GM10266 (cell line): ENCODE measurements around the gene RNF212.
A peak's percentile ranks its signal among the peaks of the same experiment; 100 is the strongest.
"Not testable (repeated sequence)": the region's sequence is repeated elsewhere in the genome, so short reads cannot be mapped to it uniquely, and the experiment has no call there.

Experiments used
- DNase-seq: peaks from one replicate; pipeline ENCODE4 v3.0.0; 2012; ENCODE audit errors: extremely low spot score
- TF ChIP-seq, protein P1 (sequence below): IDR thresholded peaks from 2 replicates; pipeline ENCODE4 v1.5.1; 2012; ENCODE audit warnings: mild to moderate bottlenecking, low read depth; ENCODE audit not compliant: control insufficient read depth, insufficient read depth; ENCODE audit errors: missing control alignments

The RNF212 gene

DNA sequence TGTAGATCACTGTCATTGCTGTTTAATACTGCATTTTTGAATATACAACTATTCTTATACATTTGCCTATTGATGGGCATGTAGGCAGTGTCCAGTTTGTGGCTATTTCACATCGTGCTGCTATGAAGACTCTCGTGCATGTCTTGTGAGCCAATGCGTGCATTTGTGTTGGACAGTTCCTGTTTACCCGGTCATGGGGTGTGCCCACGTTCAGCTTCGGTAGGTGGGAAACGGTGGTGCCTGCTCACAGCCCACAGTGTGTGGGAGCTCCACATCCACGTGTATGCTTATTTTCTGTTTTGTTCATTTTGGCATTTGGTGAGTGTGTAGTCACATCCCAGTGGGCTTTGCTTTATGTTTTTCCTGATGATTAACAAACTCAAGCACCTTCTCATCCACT, 19.7 kb upstream of the RNF212 start:
- DNase-seq: no peak
- TF ChIP-seq, protein P1, sequence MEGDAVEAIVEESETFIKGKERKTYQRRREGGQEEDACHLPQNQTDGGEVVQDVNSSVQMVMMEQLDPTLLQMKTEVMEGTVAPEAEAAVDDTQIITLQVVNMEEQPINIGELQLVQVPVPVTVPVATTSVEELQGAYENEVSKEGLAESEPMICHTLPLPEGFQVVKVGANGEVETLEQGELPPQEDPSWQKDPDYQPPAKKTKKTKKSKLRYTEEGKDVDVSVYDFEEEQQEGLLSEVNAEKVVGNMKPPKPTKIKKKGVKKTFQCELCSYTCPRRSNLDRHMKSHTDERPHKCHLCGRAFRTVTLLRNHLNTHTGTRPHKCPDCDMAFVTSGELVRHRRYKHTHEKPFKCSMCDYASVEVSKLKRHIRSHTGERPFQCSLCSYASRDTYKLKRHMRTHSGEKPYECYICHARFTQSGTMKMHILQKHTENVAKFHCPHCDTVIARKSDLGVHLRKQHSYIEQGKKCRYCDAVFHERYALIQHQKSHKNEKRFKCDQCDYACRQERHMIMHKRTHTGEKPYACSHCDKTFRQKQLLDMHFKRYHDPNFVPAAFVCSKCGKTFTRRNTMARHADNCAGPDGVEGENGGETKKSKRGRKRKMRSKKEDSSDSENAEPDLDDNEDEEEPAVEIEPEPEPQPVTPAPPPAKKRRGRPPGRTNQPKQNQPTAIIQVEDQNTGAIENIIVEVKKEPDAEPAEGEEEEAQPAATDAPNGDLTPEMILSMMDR: no peak

DNA sequence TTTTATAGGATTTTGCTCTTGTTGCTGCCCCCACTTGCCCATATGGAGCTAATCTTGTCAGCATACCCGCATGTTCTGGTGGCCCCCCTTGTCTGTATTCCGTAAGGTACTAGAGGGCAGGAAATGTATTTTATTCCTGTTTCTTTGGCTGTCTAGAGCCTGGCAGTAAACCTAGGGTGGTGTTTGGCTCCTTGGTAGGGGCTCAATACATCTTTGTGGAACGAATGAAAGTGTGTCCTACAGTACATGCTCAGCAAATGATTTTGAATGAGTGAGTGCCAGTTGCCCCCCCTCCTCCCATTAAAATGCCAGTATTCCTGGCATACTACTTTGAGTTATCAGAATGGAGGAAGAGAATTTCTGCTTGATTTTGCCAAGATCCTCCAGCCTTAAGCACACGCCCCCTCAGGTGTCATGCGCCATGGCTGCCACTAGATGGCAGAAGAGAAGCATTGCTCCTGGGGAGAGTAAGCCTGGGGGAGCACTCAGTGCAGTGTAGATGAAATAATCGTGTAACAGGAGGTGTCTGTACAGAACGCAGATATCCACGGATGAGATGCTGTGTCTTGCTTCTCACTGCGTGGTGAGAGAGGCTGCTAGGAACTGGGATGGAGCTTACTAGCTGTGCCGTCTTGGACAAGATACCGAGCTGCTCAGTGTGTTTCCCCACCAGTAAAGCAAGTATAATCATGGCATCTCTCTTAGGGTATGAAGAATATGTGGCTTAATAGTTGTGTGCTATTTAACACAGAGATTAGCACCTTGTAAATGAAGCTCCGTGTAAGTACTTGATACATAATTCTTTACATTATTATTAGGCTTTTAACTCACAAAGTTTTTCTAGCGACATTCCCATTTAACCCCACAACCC, 17.2 kb upstream of the RNF212 start:
- TF ChIP-seq, protein P1: peak; percentile 100
- peak; percentile 77 for DNase-seq

DNA sequence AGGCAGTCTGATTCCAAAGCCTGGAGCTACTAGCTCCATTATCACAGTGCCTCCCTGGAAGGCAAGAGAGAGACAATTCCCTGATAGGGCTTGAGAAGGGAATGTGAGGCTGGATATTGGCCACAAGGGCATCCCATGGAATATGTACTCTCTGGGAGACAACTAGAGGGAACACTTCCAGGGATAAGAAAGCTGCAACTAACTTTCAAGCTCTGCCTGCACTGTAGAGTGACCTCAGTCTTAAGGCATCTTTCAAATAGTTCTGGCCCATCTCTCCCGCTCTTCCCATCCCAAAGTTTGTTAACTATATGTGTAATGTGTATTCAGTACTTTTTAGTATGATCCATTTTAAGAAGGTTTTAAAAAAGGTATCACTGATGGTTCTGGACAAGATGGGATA, 13.1 kb upstream of the RNF212 start:
- TF ChIP-seq, protein P1: no peak
- no peak for DNase-seq

DNA sequence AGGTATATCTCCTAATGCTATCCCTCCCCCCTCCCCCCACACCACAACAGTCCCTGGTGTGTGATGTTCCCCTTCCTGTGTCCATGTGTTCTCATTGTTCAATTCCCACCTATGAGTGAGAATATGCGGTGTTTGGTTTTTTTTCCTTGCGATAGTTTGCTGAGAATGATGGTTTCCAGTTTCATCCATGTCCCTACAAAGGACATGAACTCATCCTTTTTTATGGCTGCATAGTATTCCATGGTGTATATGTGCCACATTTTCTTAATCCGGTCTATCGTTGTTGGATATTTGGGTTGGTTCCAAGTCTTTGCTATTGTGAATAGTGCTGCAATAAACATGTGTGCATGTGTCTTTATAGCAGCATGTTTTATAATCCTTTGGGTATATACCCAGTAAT, 12.1 kb upstream of the RNF212 start:
- not testable (repeated sequence) for DNase-seq

DNA sequence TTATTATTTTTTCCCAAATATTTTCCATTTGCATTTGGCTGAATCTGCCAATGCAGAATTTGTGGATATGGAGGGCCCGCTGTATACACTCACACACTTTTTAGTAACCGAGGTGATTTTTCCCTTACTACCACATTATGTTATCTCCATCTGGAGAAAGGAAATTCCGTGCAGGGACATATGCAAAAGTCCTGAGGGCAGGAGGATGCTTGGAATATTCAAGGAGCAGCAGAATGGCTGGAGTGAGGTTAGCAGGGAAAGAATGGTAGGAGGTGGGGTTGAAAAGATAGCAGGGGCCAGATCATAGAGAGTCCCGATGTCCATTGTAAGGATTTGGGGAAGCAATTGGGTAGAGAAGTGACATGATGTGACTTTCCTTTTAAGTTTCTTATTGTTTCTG, 11.5 kb upstream of the RNF212 start:
- no peak for DNase-seq
- TF ChIP-seq, protein P1: no peak

DNA sequence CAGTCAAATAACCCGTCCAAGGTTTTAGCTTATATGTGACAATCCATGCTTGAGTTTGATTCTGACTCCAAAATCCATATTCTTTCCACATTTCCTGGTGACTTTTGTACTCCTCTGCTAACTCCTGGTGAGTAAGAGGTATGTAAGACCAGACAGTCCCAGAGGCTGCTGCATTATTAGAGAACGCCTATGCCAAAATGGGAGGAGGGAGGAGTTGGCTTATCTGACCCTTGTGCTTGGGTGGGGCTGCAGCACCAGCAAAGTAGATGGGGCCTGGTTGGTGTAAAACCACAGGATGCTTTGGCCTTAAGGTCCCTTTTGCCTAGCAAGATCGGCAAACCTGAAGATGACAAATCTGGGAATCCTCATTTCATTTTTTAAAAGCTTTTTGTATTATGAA, 9.1 kb upstream of the RNF212 start:
- TF ChIP-seq, protein P1: no peak
- no peak for DNase-seq

DNA sequence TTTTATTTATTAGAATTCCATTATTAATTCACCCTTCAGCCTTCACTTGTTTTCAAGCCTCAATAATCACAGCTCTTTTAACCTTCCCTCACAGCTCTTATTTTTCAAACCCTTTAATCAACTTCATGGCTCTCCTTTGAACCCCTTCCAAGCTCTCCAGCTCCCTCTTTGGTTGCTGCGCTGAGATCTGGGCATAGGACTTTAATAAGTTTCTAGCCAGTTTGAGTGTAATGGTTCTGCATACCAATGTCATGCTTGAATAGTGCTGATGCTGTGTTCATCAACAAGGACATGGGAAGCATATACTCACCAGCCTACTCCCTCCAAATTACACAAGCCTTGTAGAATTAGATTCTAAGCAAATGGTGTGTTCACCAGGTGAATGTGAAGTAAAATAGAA, 3.5 kb upstream of the RNF212 start:
- no peak for DNase-seq
- TF ChIP-seq, protein P1: peak; percentile 6
